Stimulated activated CD4-positive, alpha-beta T cell treated with anti-CD3 and anti-CD28 coated beads, TNF-alpha, amount 100 ng/mL, for 24 hours (primary cell): Measurements from ENCODE around the gene TPGS2.
"Not testable (repeated sequence)": the region's sequence is repeated elsewhere in the genome, so short reads cannot be mapped to it uniquely, and the experiment has no call there.

ENCODE experiments used
- DNase-seq, 3 experiments: peaks; one replicate each; pipeline ENCODE4 v3.0.0-alpha.2; 2020; ENCODE audit warnings: low read depth in 3 of 3

The TPGS2 gene

DNA sequence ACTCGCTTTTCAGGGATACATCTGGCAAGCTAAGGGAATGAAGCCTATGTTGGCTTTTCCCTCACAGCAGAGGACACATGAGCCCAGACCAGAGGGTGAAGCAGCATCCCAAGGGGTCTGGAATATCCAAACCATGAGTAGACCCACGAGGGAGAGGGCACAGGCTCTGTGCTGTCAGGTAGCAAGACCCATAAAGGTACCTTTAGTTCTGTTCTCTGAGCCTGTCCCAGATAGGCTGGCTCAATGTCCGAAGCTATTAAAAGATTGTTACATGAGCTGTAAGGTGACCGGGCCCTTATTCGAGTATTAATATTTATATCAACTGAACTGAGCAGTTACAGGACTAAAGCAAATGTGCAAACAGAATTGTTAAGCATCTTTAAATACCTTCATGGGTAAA, 52.2 kb downstream of the TPGS2 start:
- DNase-seq = no peak

DNA sequence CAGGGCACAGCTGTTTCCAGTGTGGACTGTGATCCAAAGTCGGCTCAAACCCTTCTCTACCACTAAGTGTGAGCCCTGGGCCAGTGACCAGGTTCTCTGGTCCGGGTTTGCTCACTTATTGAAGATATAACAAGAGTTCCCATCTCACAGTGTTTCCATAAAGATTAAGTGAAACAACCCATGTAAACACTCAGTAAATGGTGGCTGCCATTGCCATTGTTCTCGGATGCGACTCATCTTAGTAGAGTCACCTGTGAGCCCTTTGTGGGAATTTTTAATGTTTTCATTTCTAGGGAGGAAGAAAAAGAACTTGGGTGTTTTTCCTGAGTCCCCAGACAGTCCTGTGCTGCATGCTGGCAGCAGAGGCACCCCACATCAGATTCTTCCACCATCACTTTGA, 53.4 kb downstream of the TPGS2 start:
- no peak for DNase-seq

DNA sequence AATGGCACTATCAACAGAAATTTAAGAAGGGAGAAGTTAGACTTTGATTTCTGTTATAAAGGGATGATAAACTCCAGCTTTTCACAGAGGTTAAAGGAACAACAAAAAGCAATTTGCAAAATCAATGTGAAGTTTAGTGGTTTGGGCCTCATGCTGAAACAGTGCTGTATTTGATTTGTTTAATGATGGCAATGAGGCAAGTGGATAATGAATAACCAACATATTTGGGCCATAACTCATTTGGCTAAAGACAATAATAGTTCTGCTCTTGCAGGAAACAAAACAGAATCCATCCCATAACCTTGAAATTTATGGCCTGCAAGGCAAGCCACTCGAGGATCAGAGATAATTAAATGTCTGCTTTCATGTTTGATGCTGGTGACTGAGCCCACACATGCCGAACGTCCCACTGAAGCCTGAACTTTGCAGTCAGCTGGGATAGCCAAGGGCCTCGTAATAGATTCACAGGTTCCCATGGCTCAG, 56.5 kb downstream of the TPGS2 start:
- DNase-seq = no peak

DNA sequence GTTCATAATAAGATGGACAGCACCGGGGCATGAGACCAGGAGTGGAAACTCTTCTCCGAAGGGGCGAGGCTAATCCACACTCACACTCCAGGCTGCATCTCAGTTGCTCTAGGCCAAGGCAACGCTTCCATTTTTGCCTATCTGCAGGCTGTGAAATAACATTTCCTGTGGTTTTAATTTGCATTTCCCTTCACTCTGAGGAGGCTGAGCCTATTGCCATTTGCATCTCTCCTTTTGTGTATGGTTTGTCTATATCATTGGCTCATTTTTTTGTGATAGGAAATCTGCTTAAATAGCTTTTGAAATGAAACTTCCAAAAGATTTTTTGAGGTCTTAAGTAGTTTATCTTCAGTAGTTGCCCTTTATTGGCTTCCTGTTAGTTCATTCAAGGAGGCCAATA, 57.6 kb downstream of the TPGS2 start:
- no peak for DNase-seq

DNA sequence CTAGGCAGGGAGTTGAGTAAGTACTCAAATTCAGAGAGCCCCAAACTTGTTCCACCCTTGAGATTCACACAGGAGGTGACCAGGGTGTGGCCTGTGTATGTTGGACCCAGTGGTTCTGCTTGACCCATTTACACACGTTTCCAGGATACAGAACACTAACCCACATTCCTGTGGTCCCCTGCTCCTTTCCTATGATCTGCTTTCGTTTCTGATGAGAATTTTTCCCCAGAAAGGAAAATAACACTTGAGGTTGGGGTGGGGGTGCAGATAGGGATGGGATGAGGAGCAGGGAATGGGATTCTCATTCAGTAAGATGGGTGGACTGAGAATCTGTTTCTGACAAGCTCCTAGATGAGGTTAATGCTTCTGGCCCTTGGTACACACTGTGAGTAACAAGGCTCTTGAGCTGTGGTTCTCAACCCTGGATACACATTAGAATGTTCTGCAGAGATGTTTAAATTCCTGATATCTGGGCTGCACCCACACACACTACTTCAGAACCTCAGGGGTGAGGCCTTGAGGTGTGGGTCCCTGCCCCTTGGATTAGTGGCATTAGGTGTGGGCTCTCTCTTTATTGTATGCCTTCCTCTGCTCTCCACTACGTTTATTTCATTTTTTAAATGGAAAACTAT, 58.4 kb downstream of the TPGS2 start:
- no peak for DNase-seq

DNA sequence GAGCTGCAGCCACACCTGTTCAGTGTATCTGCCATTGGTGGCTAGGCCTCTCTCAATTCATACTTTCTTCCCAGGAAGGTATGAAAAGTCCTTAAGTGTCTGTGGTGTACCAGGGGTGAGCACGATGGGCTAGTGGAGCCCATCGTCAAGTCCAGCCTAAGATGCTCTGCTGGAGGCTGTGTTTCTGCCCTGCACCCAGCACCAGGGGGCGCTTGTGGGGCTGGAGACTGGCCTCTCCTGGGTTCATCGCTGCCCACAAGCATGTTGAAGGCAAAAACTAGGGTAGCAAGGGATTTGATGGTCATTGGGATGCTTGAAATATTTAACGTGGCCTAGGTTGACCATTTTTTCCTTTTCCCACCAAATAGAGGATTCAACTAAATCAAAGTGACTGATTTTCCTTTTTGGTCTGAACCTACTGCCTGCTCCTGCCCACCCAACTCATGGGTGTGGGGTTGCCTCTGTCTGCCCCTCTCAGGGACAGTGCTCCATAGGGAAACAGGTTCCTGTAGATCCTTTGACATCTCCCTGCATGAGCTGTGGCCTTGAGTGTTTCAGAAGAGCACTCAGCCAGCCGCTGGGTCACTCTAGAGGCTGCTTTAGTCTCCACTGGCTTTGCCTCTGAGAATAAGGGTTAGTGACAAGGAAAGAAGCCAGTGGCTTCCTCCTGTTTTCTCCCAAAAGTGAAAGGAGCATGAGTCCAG, 59.0 kb downstream of the TPGS2 start:
- no peak for DNase-seq

DNA sequence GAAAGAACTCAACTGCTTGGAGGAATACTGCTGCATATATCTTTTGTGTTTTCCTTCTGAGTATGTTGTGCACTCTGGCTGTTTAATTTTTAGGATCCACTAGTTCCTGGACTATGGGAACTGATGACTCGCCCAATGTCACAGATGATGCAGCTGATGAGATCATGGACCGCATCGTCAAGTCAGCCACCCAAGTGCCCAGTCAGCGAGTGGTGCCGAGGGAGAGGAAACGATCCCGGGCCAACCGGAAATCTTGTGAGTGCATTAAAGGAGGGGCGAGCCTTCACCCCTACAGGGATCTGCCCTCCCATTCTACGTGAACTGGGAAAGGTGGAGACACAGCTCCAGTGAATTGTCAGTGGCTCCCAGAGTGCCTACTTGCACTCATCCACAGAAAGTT, 59.6 kb downstream of the TPGS2 start:
- no peak for DNase-seq

DNA sequence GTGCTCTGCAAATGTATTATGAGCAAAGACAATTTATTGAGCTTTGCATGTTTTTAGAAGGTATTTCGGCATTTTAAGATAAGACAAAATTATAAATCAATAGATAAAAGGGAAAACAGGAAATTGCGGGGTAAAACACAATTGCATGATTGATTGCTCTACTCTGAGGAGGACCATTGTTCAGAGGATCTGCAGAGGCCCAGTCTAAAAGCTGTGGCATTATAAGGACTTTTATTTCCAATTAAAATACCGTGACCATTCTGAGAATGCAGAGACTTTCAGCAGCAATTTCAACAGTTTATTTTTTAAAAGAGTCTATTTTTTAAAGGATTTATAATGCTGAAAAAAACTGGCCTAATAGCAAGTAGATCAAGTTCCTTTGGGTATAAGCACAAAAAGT, 62.0 kb downstream of the TPGS2 start:
- no peak for DNase-seq

DNA sequence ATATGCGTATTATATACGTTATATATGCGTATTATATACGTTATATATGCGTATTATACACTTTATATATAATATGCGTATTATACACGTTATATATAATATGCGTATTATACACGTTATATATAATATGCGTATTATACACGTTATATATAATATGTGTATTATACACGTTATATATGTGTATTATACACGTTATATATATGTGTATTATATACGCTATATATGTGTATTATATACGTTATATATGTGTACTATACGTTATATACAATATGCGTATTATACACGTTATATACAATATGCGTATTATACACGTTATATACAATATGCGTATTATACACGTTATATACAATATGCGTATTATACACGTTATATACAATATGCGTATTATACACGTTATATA, 65.8 kb downstream of the TPGS2 start:
- DNase-seq = not testable (repeated sequence)

DNA sequence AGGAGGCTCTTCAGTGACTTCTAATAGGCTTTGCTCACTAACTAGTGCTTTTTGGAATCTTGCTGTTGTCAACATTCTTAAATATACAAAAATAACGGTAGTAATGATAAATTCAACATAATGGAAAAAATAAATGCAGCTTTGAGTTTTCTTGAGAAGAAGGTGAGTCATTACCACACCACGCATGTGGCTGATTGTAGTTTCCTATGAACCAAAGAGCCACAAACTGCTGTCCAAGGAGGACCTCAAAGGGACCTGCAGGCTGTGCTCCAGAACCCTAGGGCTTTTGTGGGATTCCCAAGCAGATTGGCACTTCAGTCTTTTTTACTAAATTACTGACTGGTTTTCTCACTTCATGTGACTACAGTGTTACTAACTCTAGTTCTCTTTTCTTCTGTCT, 66.7 kb downstream of the TPGS2 start:
- DNase-seq = no peak

DNA sequence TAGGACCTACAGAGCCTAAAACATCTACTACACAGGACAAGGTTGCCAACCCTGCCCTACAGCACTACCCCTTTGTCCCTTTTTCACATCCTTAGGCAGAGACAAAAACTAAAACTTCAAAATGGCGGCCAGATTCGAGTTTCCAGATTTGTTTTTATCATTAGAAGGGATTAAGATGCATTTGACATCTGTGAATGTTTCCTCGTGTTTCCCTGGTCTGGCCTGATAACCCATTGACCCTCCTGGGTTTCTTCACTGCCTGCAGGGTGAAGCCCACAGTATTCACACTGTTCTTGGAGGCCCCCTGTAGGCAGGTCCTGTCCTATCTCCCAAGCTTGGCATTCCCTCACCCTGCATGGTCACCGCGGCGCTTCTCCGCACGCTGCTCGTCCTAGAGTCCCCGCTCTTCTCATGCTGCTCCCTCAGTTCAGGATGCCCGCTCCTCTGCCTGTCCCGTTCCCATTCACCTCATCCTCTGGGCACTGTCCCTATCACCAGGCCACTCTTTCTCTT, 67.6 kb downstream of the TPGS2 start:
- DNase-seq = no peak

DNA sequence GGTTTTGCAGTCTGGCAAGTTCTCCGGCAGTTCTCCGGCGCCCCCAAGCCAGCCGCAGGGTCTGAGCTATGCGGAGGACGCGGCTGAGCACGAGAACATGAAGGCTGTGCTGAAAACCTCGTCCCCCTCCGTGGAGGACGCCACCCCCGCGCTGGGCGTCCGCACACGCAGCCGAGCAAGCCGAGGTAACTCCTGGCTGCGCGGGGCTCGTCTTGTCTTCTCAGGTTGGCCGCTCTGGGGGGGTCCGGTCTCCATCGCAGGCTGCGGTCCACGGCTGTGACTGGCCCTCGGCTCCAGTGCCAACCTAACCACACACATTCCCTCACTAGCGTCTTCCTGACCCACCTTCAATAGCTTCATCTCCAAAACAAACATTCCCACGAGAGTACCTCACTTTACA, 68.2 kb downstream of the TPGS2 start:
- DNase-seq = no peak

DNA sequence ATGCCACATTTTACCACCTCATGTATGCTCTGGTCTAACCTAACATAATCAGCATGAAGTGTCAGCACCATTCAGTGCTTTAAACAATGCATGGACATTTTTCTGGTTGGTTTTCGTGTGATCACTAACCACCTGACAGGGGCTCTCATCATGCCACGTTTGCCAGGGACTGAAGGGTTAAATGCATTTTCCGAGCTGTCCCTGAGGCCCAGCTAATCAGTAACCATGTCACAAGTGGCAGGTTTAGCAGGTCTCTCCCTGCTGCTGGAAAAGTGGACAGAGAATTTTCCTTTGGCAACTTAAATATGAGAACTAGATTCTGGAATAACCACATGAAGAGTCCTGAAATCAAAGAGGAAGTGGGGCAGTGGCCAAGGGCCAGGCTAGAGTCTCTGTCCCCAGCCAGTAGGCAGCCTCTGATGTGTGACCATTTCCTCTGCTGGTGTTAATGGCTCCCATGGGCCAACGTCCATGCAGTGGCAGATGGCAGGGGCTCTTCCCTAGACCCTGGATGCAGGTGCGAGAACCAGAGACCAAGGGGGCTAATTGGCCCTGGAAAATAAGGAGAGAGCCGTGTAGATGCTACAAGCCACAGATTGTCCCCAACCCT, 69.5 kb downstream of the TPGS2 start:
- no peak for DNase-seq

DNA sequence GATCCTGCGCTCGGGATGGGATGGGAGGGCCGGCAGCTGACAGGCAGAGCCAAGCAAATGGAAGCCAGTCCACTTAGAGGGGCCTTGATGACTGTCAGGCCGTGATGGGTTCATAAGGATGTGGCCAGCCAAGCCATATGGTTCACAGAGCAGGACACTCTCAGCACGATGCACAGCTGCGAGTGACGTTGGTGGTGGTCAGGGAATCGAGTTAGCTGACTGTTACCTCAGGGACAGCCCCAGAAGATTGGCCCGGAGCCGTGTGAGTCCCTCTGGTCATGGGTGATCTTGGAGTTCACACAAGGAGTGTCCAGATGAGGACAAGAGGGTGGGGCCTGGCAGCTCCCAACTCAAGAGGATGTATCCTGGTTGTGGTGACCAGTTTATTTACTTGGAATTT, 70.2 kb downstream of the TPGS2 start:
- no peak for DNase-seq

DNA sequence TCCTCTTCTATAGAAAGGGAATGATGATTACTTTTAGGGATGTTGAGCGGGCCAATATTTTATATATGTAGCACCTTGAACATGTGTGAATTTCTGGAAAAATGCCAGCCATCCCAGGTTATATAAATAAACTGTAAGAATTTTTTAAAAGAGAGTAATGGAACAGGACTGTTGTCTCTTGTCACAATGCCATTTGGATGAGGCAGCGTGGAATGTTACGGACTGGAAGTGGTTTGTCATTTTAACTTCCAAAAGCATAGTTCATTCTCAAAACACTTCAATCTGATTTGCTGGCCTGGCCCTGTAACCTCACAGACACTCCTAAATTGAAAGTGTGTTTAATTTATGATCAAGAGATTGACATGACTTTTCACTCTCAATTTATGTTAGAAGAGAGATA, 70.8 kb downstream of the TPGS2 start:
- DNase-seq = no peak

DNA sequence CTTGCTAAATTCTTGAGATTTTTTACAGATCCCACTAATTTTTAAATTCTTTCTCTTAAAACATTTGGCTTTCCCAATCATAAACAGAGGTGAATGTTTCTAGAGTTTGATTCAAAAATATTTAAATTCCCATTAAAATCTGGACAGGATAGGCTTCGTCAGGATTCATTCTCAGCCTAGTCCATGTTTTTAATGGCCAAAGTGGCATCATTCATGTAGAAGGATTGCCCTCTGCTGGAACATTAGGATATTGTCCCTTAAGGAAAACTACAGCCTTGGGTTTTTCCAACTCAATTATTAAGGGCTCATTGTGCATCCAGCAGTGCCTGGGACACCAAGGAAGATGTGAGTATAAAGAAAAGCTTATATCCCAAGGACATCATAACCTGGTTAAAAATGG, 71.7 kb downstream of the TPGS2 start:
- no peak for DNase-seq

DNA sequence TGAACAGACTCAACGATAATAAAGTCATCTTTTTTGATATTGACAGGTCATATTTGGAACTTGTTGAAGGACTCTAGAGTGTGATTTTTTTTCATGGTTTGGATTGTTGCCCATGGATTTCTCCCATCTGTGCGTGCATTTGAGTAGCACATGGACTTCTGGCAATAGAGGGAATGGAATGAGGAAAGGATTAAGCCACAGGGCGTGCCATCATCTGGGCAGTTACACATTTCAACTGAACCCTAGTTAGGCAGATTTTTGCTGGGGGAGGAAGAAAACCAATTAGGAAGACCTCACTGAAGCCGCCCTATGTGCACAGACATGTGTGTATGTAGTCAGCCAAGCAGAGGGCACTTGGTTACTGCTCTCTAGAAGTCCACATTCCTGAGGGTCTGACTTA, 72.6 kb downstream of the TPGS2 start:
- no peak for DNase-seq

DNA sequence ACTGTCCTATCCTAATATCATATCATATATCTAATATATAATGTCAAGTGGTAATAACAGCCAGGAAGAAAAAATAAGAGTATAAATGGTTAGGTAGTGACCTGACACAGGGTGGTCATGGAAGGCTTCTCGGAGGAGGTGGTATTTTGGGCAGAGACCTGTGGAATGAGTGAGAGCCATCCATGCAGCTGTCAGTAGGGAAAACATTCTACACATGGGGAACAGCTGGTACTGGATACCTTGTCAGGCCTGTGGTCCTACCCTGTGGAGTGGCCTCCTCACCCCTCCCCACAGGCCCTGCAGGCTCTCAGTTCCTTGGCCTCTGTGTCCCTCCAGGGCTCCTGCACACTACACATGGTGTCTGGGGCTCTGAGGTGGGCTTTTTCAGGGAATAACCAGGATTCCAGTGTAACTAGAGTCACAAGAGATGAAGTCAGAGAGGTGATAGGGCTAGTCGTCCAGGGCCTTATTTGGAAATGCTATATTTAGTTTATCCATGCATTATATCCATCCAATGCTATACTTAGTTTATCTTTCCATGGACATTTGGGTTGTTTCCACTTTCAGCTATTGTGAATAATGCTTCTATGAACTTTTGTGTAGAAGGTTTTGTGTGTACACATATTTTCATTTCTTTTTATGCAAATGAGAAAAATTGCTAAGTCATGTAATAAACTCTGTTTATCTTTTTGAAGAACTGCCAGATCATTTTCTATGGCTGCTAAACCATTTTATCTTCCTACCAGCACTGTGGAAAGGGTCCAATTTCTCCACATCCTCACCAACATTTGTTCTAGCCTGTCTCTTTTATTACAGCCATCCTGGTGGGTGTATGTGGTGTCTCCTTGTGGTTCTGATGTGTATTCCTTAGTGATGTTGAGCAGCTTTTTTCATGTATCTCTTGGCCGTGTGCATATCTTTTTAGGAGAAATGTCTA, 75.6 kb downstream of the TPGS2 start:
- no peak for DNase-seq

DNA sequence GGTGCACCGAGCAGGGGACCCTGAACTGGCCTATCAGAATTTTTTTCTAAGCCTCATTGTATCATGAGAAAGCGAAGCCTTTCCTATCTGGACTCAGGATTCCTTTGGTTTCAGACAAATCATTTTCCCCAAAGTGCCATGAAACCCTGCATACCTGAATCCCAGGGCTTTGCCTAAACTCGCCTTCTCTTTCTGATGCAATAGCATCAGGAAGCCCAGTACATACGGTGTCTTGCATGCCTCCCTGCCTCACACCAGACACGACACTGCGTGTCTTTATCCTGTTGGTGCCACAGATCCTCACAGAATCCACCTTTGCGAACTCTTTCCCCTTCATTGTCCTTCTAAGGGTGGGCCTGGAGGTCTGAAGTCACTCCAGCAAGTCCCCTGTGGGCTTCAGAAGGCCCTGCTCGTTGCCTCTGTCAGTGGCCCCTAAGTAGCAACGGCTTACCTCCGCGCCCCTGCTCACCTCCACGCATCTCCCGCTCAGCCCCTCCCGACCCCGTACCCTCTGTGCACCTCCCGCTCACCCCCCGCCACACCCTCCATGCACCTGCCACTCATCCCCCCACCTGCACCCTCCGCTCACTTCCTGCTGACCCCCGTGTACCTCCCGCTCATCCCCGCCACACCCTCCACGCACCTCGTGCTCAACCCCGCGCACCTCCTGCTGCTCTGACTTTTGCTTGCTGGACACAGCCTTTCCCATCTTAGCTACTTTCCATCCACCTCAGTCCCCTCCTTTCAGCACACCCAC, 83.4 kb downstream of the TPGS2 start:
- no peak for DNase-seq

DNA sequence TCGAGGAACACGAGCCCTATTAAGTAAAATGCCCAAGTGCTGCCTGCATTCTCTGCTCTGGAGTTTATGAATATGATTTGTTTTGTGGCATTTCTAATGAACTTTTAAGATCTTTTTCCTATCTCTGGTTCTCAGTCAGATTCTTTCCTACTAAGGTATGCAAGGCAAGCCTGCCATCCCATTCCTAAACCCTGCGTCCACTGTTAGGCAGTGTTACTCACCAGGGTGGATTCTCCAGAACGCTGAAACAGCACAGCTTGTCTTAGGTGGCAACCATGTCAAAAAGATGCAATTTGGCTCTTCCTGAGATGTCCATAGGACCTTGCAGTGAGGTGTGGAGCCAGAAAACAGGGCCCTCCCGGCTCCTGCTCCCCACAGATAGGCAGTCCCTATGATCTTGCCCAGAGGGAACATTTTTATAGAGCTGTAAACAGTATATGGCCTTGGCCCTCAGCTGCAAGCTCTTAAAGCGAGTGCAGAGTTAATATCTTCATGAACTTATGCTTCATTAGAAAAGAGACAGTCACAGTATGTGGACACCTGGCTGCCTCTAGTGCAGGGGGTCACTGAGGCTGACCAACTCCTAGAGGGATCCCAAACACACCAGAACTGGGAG, 84.4 kb downstream of the TPGS2 start:
- DNase-seq = no peak
